Measurements from ENCODE around the gene FAM234B.
"Not testable (repeated sequence)": the region's sequence is repeated elsewhere in the genome, so short reads cannot be mapped to it uniquely, and the experiment has no call there.

The FAM234B gene

GRCh38 chr12:13045816-13046215, 1.6 kb downstream of the FAM234B start:
- TF ChIP-seq JUND (IDR thresholded peaks at IDR 0.05; ENCODE audit: low read depth): no peak
- DNase-seq (ENCODE audit: low read depth in 1 of 2, low spot score in 1 of 2): peak; percentile 7 to 19
- in situ Hi-C loops (cut with HindIII; ENCODE audit: low pct_unique_long_range_greater_than_20kb, low sequenced_read_pairs): no loop called here

- no peak for TF ChIP-seq JUND (IDR thresholded peaks at IDR 0.05; ENCODE audit: low read depth)
- in situ Hi-C loops (cut with HindIII; ENCODE audit: low pct_unique_long_range_greater_than_20kb, low sequenced_read_pairs): no loop called here
- DNase-seq (ENCODE audit: low read depth in 1 of 2, low spot score in 1 of 2): no peak
Observed at GRCh38 chr12:13046964-13047363, 2.8 kb downstream of the FAM234B start.

- no peak for DNase-seq (ENCODE audit: low read depth in 1 of 2, low spot score in 1 of 2)
- no peak for TF ChIP-seq JUND (IDR thresholded peaks at IDR 0.05; ENCODE audit: low read depth)
- in situ Hi-C loops (cut with HindIII; ENCODE audit: low pct_unique_long_range_greater_than_20kb, low sequenced_read_pairs): no loop called here
Observed at GRCh38 chr12:13049816-13050215, 5.6 kb downstream of the FAM234B start.

GRCh38 chr12:13052421-13052820, 8.2 kb downstream of the FAM234B start:
- TF ChIP-seq JUND (IDR thresholded peaks at IDR 0.05; ENCODE audit: low read depth): no peak
- in situ Hi-C loops (cut with HindIII; ENCODE audit: low pct_unique_long_range_greater_than_20kb, low sequenced_read_pairs): no loop called here
- no peak for DNase-seq (ENCODE audit: low read depth in 1 of 2, low spot score in 1 of 2)

GRCh38 chr12:13053617-13054016, 9.4 kb downstream of the FAM234B start:
- DNase-seq (ENCODE audit: low read depth in 1 of 2, low spot score in 1 of 2); in situ Hi-C loops (cut with HindIII; ENCODE audit: low pct_unique_long_range_greater_than_20kb, low sequenced_read_pairs): not testable (repeated sequence)

GRCh38 chr12:13060581-13060980, 16.4 kb downstream of the FAM234B start:
- no peak for DNase-seq (ENCODE audit: low read depth in 1 of 2, low spot score in 1 of 2)
- no peak for TF ChIP-seq JUND (IDR thresholded peaks at IDR 0.05; ENCODE audit: low read depth)
- in situ Hi-C loops (cut with HindIII; ENCODE audit: low pct_unique_long_range_greater_than_20kb, low sequenced_read_pairs): no loop called here

GRCh38 chr12:13061377-13061776, 17.2 kb downstream of the FAM234B start:
- in situ Hi-C loops (cut with HindIII; ENCODE audit: low pct_unique_long_range_greater_than_20kb, low sequenced_read_pairs): no loop called here
- no peak for DNase-seq (ENCODE audit: low read depth in 1 of 2, low spot score in 1 of 2)
- no peak for TF ChIP-seq JUND (IDR thresholded peaks at IDR 0.05; ENCODE audit: low read depth)

- no peak for TF ChIP-seq JUND (IDR thresholded peaks at IDR 0.05; ENCODE audit: low read depth)
- in situ Hi-C loops (cut with HindIII; ENCODE audit: low pct_unique_long_range_greater_than_20kb, low sequenced_read_pairs): no loop called here
- no peak for DNase-seq (ENCODE audit: low read depth in 1 of 2, low spot score in 1 of 2)
Observed at GRCh38 chr12:13062669-13063068, 18.5 kb downstream of the FAM234B start.

- no peak for DNase-seq (ENCODE audit: low read depth in 1 of 2, low spot score in 1 of 2)
- TF ChIP-seq JUND (IDR thresholded peaks at IDR 0.05; ENCODE audit: low read depth): no peak
- in situ Hi-C loops (cut with HindIII; ENCODE audit: low pct_unique_long_range_greater_than_20kb, low sequenced_read_pairs): no loop called here
Observed at GRCh38 chr12:13066014-13066413, 21.8 kb downstream of the FAM234B start.

GRCh38 chr12:13066459-13066858, 22.3 kb downstream of the FAM234B start:
- in situ Hi-C loops (cut with HindIII; ENCODE audit: low pct_unique_long_range_greater_than_20kb, low sequenced_read_pairs): no loop called here
- TF ChIP-seq JUND (IDR thresholded peaks at IDR 0.05; ENCODE audit: low read depth): no peak
- no peak for DNase-seq (ENCODE audit: low read depth in 1 of 2, low spot score in 1 of 2)

GRCh38 chr12:13067322-13067721, 23.1 kb downstream of the FAM234B start:
- no peak for TF ChIP-seq JUND (IDR thresholded peaks at IDR 0.05; ENCODE audit: low read depth)
- in situ Hi-C loops (cut with HindIII; ENCODE audit: low pct_unique_long_range_greater_than_20kb, low sequenced_read_pairs): no loop called here
- DNase-seq (ENCODE audit: low read depth in 1 of 2, low spot score in 1 of 2): no peak

GRCh38 chr12:13069380-13069779, 25.2 kb downstream of the FAM234B start:
- in situ Hi-C loops (cut with HindIII; ENCODE audit: low pct_unique_long_range_greater_than_20kb, low sequenced_read_pairs): no loop called here
- no peak for TF ChIP-seq JUND (IDR thresholded peaks at IDR 0.05; ENCODE audit: low read depth)

GRCh38 chr12:13071305-13072280, 27.4 kb downstream of the FAM234B start:
- in situ Hi-C loops (cut with HindIII; ENCODE audit: low pct_unique_long_range_greater_than_20kb, low sequenced_read_pairs): no loop called here
- no peak for DNase-seq (ENCODE audit: low read depth in 1 of 2, low spot score in 1 of 2)
- TF ChIP-seq JUND (IDR thresholded peaks at IDR 0.05; ENCODE audit: low read depth): no peak

More at GRCh38 chr12:13069380-13069779, 25.2 kb downstream of the FAM234B start:
- DNase-seq (ENCODE audit: low read depth in 1 of 2, low spot score in 1 of 2): no peak
